Measurements from ENCODE around the gene GPR158.

The GPR158 gene

GRCh38 chr10:25578061-25578460, 403.3 kb downstream of the GPR158 start:
- DNase-seq (ENCODE audit: low read depth in 3 of 3): no peak

DNA sequence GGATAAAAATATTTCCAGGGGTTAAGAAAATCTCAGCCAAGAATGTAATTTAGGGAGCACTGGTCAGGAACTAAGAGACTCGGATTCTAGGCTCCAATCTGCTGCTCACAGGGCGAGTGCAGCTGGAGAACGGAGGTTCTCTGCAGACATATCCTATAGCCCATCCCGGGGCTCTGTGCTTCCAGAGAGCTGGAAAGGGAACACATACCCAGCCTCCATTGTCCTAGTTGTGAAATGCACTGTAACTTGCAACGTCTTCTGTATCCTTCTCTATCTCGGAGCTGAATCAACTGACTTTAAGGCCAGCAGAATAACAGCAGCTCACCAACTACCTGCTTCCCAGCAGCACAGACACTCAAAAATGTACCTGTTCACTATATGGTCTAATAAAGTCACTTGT, 408.2 kb downstream of the GPR158 start:
- no peak for DNase-seq (ENCODE audit: low read depth in 3 of 3)

DNA sequence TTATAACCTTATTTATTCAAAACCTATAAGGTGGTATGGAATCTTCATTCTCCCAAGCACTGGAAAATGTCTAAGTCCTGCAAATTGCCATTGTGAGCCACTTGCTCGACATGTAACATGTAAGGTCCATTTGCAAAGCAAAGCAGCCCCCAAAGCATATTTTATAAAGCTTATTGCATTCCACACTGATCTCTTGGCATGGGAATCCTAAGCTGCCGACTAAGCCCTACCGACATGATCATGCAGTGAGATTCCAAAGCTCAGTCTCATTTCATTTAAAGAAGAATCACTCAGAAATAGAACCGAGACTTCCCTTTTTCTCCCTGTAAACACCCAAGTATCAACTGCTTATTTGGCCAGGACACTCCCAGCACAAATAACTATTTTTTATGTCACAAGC, 425.9 kb downstream of the GPR158 start:
- no peak for DNase-seq (ENCODE audit: low read depth in 3 of 3)

- no peak for DNase-seq (ENCODE audit: low read depth in 3 of 3)
Observed at GRCh38 chr10:25604591-25604990, 429.8 kb downstream of the GPR158 start.

DNA sequence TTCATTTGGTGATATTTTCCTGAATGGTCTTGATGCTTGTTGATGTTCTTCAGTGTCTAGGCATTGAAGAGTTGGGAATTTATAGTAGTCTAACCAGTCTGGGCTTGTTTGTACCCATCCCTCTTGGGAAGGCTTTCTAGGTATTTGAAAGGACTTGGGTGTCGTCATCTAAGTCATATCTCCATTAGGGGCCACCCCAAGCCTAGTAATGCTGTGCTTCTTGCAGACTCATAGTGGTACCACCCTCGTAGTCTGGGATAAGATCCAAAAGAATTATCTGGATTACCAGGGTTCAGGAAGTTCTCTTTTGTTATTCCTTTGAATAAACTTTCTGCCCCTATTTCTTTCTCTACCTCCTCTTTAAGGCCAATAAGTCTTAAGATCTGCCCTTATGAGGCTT, 439.9 kb downstream of the GPR158 start:
- DNase-seq (ENCODE audit: low read depth in 3 of 3): no peak

DNA sequence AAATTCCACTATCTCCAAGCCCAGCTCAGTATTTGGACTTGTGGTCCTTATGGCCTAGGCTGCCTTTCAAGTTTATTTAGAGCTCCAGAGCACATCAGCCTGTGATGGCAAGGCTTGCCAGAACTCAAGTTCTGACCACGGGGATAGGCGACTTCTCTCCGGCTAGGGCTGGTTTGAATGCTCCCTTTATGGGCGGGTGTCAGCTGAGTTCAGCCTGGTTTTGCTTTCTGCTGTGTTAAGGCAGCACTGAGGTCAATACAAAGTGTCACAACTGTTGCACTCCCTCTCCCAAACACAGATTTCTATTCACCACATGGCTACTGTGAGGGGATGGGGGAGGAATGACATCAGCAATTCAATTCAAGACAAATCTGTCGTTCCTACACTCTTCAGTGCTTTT, 441.1 kb downstream of the GPR158 start:
- DNase-seq (ENCODE audit: low read depth in 3 of 3): no peak

DNA sequence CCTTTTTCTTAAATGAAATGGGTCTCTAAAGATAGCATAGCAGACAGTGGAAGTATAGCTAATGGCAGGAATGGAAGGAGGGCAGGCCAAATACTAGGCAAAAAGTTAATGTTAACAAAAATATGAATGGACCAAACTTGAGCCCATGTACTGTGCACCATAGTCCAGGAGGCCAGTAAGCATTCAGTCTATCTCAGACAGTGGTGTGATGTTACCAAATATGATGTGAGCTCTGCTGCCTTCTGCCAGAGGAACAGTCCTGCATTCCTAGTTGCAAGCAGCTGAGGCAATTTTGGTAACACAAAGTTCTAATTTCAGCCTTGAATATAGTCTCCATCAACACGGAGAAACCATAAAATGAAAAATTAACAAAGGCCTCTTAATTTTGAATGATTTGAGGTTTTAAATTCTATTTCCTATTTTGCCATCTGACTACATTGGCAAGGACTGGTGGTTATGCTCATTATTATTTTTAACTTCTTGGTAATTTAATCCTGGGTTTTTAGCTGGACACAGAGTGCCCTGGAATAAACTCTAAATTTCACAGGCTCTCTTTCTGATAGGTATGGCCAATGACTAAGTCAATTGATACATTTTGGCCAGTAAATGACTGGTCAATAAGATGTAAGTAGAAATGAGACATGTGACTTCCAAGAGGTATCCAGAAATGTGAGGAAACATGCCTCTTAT, 442.2 kb downstream of the GPR158 start:
- DNase-seq (ENCODE audit: low read depth in 3 of 3): no peak

- no peak for DNase-seq (ENCODE audit: low read depth in 3 of 3)
Observed at GRCh38 chr10:25627606-25628005, 452.8 kb downstream of the GPR158 start.

- DNase-seq (ENCODE audit: low read depth in 3 of 3): no peak
Observed at GRCh38 chr10:25629333-25629732, 454.5 kb downstream of the GPR158 start.

DNA sequence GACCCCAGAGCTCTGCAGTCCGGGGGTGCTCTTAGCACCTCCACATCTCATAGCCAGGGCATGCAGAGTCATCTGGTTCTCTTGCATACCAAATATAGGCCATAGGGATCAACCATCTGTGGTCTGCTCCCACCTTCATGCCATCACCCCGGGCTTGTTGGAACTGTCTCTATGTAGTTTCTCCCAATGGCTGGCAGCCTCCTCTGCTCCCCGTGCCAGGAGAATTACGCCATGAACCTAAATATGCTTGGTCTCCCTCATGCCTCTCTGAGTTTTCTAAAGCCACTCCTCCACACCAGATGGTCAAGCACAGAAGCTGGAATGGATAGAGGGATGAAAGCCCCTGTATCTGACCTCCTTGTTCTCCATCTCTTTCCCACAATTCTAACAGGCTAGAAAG, 456.7 kb downstream of the GPR158 start:
- DNase-seq (ENCODE audit: low read depth in 3 of 3): no peak

DNA sequence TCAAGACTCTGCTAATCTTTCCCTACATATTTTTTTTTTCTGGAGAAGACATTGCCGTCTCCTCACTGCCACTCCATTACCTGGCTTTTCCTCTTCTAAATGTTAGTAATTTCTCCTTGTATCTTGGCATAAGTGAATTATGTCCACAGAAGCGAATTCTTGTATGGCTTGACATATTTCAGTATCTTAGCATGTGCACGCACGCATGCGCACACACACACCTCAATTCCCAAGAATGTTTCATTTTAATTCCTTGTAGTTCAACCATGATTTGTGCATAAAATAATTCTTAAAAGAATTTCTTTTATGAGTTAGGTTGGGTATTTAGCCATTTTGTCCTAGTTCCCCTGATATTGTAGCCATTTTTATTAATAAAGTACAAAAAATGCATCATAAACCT, 458.0 kb downstream of the GPR158 start:
- DNase-seq (ENCODE audit: low read depth in 3 of 3): no peak

GRCh38 chr10:25633542-25633941, 458.7 kb downstream of the GPR158 start:
- DNase-seq (ENCODE audit: low read depth in 3 of 3): no peak

DNA sequence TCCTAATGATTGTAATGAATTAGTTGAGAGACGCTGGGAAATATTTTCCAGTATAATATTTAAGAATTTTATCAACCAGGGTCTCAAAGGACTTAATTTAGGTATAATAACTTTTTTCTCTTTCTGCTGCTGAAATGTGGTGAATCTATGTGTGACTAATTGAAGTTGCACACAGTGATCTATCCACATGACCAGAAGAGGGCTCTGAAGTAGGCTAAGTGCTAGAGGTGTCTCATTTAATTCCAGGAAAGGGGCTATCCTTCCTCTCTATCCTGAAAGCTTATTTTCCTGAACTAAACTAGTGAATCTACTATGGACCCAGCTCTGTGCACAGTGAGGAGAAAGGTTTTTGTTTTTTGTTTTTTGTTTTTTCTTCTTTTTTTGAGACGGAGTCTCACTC, 464.8 kb downstream of the GPR158 start:
- DNase-seq (ENCODE audit: low read depth in 3 of 3): no peak

DNA sequence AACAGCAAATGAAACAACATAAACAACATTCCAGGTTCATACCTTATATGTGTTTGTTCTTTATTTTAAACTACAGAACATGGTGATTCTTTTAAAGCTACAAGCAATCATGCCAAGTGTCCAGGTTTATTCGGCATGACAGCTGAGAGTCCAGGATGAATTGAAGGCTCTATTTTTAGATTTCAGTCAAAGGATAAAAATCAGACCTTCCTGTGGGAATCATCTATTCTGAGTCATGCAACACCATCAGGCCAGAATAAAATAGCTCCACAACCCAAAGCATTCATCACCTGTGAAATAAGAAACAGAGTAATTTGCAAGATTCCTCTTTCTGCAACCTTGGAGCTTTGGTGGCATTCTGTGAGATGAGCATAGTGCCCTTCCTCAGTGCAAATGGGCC, 466.8 kb downstream of the GPR158 start:
- DNase-seq (ENCODE audit: low read depth in 3 of 3): no peak

DNA sequence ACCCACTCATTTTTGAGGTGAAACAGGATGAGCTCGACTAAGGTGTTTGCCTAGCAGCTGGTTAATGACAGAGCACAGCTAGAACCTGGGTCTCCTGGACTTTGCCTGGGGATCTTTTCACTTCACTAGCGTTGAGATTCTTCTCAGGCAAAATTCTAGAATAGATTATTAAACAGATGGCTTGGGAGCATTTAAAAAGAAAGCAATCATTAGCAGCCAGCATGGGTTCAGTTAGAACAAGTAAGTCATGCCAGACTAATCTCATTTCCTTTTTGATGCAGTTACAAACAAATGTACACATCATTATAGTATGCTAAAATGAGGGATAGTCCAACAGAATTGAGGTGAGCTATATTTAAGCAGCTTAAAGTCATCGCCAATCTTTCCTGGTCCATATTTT, 467.9 kb downstream of the GPR158 start:
- DNase-seq (ENCODE audit: low read depth in 3 of 3): no peak

DNA sequence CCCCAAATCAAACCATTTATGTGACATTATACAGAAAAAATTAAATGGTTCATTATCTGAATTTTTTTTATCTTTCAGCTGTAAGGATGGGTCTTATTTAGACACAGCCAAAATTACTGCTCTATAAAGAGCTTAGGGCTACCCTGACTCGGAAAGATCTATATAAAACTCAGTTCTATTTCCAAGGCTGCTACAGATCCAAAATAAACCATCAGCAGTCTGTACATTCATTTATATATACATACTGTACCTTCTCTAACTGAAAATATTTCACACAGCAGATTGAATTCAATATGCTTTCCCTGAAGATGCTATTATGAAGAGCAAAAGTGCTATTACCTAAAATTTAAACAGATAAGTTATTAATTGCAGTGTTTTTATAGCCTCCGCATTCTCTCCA, 471.6 kb downstream of the GPR158 start:
- no peak for DNase-seq (ENCODE audit: low read depth in 3 of 3)

GRCh38 chr10:25651534-25651933, 476.7 kb downstream of the GPR158 start:
- DNase-seq (ENCODE audit: low read depth in 3 of 3): no peak

Data from stimulated activated CD4-positive, alpha-beta T cell treated with anti-CD3 and anti-CD28 coated beads, TNF-alpha, amount 100 ng/mL, for 24 hours (primary cell).